HG02943 (cell line): ENCODE measurements around the gene LCE1A.

Experiments used
- ATAC-seq: cut with Tn5 transposase; IDR thresholded peaks from one replicate; pipeline ENCODE4 v1.9.1; 2021; ENCODE audit warnings: mild to moderate bottlenecking, low read depth, moderate library complexity; ENCODE audit not compliant: unreplicated experiment

The LCE1A gene, protein sequence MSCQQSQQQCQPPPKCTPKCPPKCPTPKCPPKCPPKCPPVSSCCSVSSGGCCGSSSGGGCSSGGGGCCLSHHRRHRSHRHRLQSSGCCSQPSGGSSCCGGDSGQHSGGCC

DNA sequence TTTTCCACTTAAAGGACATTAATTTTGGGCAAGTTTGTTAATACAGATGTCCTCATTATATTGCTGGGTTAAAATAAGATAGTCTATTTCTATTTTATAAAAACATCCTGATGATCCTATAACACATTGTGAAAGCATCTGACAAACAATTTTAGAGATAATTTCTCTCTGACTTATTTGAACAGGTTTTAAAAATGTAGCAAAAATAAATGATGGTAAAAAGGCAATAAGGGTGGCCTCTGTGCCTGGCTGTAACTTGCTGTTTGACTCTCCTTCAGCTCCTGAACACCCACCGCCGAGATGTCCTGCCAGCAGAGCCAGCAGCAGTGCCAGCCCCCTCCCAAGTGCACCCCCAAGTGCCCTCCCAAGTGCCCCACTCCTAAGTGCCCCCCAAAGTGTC is at the start of gene LCE1A:
Gene LCE1A (plus strand): TSS at position 301 of the 400 bp plus-strand sequence. CDS start 0 bp downstream, at position 301.
- no peak for ATAC-seq

DNA sequence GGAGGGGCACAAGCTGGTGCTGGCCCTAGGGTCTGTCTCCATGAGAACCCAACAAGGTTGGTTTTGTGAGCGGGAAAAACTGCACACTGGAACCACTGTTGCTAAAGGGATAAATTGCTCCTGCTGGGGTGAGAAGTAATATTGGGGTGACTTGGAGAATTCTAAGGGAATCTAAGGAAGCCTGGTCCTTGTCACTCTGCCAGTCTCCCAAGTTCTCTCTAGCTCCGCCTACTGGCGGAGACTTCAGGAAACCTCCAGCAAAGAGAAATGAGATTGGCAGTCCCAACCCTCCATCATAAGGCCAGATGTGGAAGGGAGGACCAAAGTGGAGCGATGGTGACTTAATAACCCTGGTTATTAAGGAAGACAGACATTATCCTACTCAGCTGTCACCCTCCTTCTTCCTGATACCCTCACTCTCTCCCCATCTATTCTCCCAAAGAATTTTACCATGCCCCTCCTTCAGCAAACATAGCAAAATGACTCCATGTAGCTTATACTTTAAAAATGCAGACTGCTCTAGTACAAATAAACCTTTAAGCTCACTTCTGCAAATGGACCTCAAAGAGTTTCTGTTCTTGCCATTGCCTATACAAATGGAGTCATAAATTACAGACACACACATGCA is 49.6 kb upstream of the LCE1A start:
- no peak for ATAC-seq

DNA sequence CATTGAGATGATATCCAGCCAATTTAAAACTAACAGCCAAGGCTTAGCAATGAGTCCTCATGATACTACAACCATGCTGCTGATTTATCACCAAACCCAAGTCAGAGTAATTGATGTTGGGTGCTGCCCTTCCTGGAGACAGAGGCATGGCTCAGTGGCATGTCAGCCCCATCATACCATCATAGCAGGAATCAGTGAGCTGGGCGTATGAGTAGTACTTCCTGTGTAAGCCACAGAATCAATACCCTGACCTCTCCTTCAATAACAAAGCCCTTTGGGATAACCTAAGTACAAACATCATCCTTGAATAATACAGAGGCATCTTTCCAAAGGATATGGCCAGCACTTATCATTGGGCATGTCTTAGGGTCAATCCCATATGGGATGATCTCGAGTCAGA is 44.2 kb upstream of the LCE1A start:
- no peak for ATAC-seq

DNA sequence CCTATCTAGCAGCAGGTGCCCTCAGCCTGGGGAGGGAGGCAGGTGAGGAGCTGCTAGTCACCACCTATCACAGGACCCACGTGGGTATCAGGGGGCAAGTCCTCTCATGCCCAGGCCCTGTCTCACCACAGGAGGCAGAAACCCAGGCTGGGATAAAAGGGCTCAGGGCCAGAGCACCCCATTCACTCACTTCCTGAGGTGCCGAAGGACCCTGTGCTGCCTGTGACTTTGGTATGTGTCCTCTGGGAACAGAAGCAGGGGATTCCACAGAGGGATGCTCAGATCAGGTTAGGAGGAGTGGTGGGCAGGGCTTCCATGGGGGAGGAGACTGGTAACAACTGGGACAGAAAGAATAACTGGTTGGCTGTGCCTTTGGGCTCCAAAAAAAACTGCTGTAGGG is 41.2 kb upstream of the LCE1A start, which contains the start of gene LCE1E:
Gene LCE1E (plus strand): TSS at position 181 of the 400 bp plus-strand sequence. CDS start 1,043 bp downstream, outside the sequence.
- ATAC-seq = no peak

DNA sequence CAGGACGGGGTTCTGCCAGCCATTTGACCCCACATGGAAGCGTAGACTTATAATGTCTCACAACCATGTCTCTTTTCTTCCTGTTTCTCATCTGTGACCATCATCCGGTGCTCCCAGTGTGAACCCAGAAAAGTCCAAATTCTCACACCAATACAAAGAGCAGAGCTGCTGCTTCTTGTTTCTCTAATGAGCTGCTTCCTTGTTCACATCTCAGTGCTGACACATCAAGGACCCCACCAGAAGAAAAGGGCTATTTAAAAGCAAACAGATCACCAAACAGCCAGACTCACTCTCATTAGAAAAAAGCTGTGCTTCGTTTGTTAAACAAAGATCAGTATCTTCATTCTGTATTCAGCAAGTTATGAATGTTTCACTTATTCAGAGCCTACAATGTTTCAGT is 31.6 kb upstream of the LCE1A start:
- no peak for ATAC-seq

GRCh38 chr1:152796421-152796820 is 30.9 kb upstream of the LCE1A start, which contains the start of gene LCE1D:
Gene LCE1D, plus strand, starts transcription at chr1:152796721. Its CDS starts 1,074 bp downstream, at chr1:152797795.
- ATAC-seq = no peak

- no peak for ATAC-seq
Observed at GRCh38 chr1:152801333-152801732, 25.9 kb upstream of the LCE1A start.

GRCh38 chr1:152806576-152806975 is 20.7 kb upstream of the LCE1A start, which contains the start of gene LCE1C:
Gene LCE1C, minus strand, starts transcription at chr1:152806651. Its CDS starts 1,173 bp downstream, at chr1:152805478.
- no peak for ATAC-seq

DNA sequence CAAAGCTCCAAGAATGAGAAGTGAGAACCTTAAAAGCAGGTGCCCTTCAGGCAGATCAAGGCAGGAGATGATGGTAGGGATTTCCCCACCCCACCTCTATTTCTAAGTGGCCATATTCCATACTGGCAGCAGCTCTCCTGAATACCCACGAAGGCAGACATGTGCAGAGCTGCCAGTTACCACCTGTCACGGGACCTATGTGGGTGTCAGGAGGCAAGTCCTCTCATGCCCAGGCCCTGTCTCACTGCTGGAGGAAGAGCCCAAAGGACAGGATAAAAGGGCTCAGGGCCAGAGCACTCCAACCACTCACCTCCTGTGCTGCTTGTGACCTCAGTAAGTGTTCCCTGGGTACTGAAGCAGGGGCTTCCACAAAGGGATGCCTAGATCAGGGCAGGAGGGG is 16.2 kb upstream of the LCE1A start:
- no peak for ATAC-seq

DNA sequence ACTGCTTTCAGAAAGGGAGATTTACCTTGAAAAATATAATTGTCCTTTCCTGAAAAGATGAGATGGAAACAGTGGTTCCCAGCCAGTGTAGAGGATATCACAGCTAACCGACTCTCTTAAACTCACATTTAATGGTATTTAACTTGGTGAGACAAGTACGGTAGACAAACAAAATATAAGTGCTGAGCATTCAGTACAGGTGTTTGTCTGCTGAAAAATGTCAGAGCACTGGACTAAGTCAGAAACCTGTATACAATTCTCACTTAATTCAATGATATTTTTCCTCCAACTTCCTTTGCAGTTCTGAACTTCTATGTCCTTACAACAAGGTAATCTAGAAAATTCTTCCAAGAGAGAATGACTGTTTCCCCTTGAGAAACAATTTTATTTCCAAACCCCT is 15.6 kb upstream of the LCE1A start, which contains the start of gene LCE1B:
Gene LCE1B (plus strand): TSS at position 301 of the 400 bp plus-strand sequence. CDS start 476 bp downstream, outside the sequence.
- no peak for ATAC-seq

GRCh38 chr1:152817309-152817708 is 10.0 kb upstream of the LCE1A start:
- no peak for ATAC-seq

DNA sequence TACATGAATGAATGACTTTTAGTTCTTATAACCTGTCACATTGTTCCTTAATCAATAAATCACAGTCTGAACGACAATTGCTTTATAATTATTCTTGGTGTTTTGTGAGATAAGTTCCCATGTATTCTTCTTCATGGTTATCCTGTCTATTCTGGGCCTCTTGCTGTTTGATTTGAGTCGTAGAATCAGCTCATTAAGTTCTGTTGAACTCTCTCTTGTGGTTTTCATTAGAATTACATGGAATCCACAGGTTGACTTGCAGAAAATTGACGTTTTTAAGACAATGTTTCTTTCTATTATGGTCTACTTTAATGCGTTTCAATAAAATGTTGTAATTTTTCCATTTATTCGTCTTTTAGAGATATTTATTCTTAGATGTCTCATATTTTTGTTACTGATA is 4.0 kb upstream of the LCE1A start:
- ATAC-seq = no peak

GRCh38 chr1:152824964-152825363 is 2.3 kb upstream of the LCE1A start:
- ATAC-seq = no peak

- no peak for ATAC-seq
Observed at GRCh38 chr1:152836870-152837269, 9.6 kb downstream of the LCE1A start.

GRCh38 chr1:152842556-152842955 is 15.3 kb downstream of the LCE1A start, which contains the start of gene LCE6A:
Gene LCE6A, plus strand, starts transcription at chr1:152842856. Its CDS starts 665 bp downstream, at chr1:152843521.
- no peak for ATAC-seq

GRCh38 chr1:152855661-152856060 is 28.4 kb downstream of the LCE1A start:
- ATAC-seq = no peak

- ATAC-seq = no peak
Observed at GRCh38 chr1:152858062-152858461, 30.8 kb downstream of the LCE1A start.

DNA sequence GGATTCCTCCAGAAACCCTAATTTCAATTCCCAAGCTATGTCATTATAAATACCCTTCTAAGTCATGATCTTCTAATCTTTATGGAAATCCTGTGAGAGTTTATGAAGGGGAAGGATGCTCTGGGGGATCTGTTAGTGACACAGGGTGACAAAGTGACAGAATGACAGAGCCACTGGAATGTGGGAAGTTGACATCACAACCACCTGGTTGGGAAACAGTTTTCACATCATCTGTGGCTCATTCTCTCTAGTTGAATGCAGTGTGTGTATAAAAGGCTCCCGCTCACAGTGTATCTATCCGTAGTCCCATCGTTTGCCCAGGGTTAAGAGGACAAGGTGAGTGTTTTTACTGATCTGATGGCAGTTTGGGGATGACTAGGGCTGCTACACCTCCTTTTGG is 32.4 kb downstream of the LCE1A start, which contains the start of gene LCE7A:
Gene LCE7A (plus strand): TSS at position 301 of the 400 bp plus-strand sequence. CDS start 702 bp downstream, outside the sequence.
- no peak for ATAC-seq

- ATAC-seq = no peak
Observed at GRCh38 chr1:152860129-152860528, 32.9 kb downstream of the LCE1A start.

GRCh38 chr1:152861374-152861773 is 34.1 kb downstream of the LCE1A start:
- no peak for ATAC-seq

- ATAC-seq = no peak
Observed at GRCh38 chr1:152864443-152864842, 37.2 kb downstream of the LCE1A start.

DNA sequence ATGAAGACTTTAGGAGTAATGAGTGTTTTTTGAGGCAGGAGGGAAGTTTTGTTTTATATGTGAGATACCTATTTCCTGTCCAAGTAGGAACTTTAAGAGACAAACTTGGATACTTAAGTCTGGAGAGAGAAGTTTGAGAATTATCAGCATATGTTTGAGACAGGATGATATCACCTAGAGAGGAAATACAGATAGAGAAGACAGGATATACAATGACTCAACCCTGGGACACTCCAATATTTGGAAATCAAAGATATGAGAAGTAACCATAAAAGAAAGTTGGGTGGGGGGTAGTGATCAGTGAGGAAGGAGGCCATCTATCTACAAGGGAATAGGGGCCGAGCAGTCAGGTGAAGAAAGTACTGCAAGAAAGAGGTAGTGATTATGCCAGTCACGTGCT is 39.0 kb downstream of the LCE1A start:
- no peak for ATAC-seq
